Mesendoderm (in vitro differentiated cells): ENCODE data around the gene FHOD1.
A peak's percentile ranks its signal among the peaks of the same experiment; 100 is the strongest.

Experiments
- DNase-seq: peaks from one replicate; pipeline ENCODE4 v3.0.0; 2013
- H2AK5ac ChIP-seq: 2 replicates; pipeline ENCODE4 v1.6.1; 2013; ENCODE audit warnings: low read length, inconsistent platforms
- H2BK120ac ChIP-seq: 2 replicates; pipeline ENCODE4 v1.6.1; 2013; ENCODE audit warnings: low read depth, mild to moderate bottlenecking, low read length, moderate library complexity, mixed read lengths
- H2BK15ac ChIP-seq: replicated peaks from 2 replicates; pipeline ENCODE4 v1.6.1; 2013; ENCODE audit warnings: low read depth, mild to moderate bottlenecking, moderate library complexity
- H2BK5ac ChIP-seq: 2 replicates; pipeline ENCODE4 v1.6.1; 2013; ENCODE audit warnings: low read length, inconsistent platforms
- H3K18ac ChIP-seq: 2 replicates; pipeline ENCODE4 v1.6.1; 2013; ENCODE audit warnings: mild to moderate bottlenecking, low read length, mixed read lengths
- H3K23ac ChIP-seq: one replicate; pipeline ENCODE4 v1.6.1; 2013; ENCODE audit warnings: low read length
- H3K27ac ChIP-seq: 2 replicates; pipeline ENCODE4 v1.5.1; 2013; ENCODE audit warnings: low read depth, mild to moderate bottlenecking, inconsistent platforms, low read length, moderate library complexity
- H3K27me3 ChIP-seq: 2 replicates; pipeline ENCODE4 v1.6.1; 2013; ENCODE audit warnings: low read length, control low read depth, mild to moderate bottlenecking, inconsistent platforms; ENCODE audit not compliant: insufficient read depth, poor library complexity
- H3K36me3 ChIP-seq: 2 replicates; pipeline ENCODE4 v1.6.1; 2013; ENCODE audit warnings: low read length, inconsistent platforms; ENCODE audit not compliant: control insufficient read depth, insufficient read depth
- H3K4ac ChIP-seq: one replicate; pipeline ENCODE4 v1.6.1; 2013; ENCODE audit warnings: low read depth, mild to moderate bottlenecking, low read length, moderate library complexity
- H3K4me1 ChIP-seq: 2 replicates; pipeline ENCODE4 v1.6.1; 2013; ENCODE audit warnings: low read depth, low read length, inconsistent platforms; ENCODE audit not compliant: control insufficient read depth
- H3K4me2 ChIP-seq: 2 replicates; pipeline ENCODE4 v1.6.1; 2013; ENCODE audit warnings: low read length
- H3K4me3 ChIP-seq: 2 replicates; pipeline ENCODE4 v1.5.1; 2013; ENCODE audit warnings: mild to moderate bottlenecking, low read length
- H3K56ac ChIP-seq: one replicate; pipeline ENCODE4 v1.6.1; 2013; ENCODE audit warnings: low read length
- H3K79me1 ChIP-seq: 2 replicates; pipeline ENCODE4 v1.6.1; 2013; ENCODE audit warnings: low read length, inconsistent platforms
- H3K79me2 ChIP-seq: 2 replicates; pipeline ENCODE4 v1.6.1; 2013; ENCODE audit warnings: mild to moderate bottlenecking, low read length; ENCODE audit not compliant: control insufficient read depth, insufficient read depth
- H3K9ac ChIP-seq: 2 replicates; pipeline ENCODE4 v1.6.1; 2013; ENCODE audit warnings: low read length, inconsistent platforms
- H4K5ac ChIP-seq: one replicate; pipeline ENCODE4 v1.6.1; 2013; ENCODE audit warnings: low read length
- H4K8ac ChIP-seq: one replicate; pipeline ENCODE4 v1.6.1; 2013; ENCODE audit warnings: low read depth, mild to moderate bottlenecking, control low read depth, low read length, moderate library complexity
- WGBS: extraction: QIAGEN DNeasy Blood & Tissue Kit; methylation state at CpG from one replicate; pipeline ENCODE4 v1.1.7; 2013; ENCODE audit warnings: low lambda C conversion rate, missing lambda C conversion rate; ENCODE audit not compliant: insufficient coverage; ENCODE audit errors: extremely low coverage; 5-methylcytosine and 5-hydroxymethylcytosine counted together
- small RNA-seq: library from polyadenylated mRNA; stranded (forward); fragments of <200 nt; extraction: miRNeasy Mini kit (QIAGEN cat#:217004); gene quantifications from one replicate; pipeline ENCODE3, GENCODE V24; 2013; ENCODE audit not compliant: insufficient read depth

FHOD1 gene

DNA sequence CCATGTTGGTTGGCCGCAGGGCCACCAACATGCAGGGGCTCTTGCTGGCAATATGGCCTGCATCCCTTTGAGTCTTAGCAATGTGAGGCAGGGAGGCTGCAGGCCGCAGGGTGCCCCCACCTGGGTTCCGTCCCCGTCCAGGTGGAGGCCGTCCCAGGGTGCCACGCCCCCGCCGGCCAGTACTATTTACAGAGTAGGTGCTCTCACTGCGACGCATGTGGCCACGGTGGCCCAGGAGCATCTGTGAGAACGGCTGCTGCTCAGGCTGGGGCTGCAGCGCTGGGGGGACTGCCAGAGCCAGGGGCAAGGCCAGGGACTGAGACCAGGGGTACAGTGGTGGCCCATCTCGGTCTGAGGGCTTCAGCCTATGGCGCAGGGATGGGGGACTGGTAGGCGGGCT lies 67.1 kb downstream of the FHOD1 start:
- no peak overlapping the region for H3K9ac ChIP-seq
- no peak overlapping the region for H3K23ac ChIP-seq
- peaks cover 3% of the 10 kb centered on the region for H3K4me1 ChIP-seq
- H3K56ac ChIP-seq, result no peak overlapping the region
- no peak overlapping the region for H2BK15ac ChIP-seq
- H4K8ac ChIP-seq, result no peak overlapping the region
- H3K36me3 ChIP-seq, result no peaks in the 10 kb centered on the region
- no peak overlapping the region for H2BK5ac ChIP-seq
- no peak for DNase-seq
- no peak overlapping the region for H3K4me2 ChIP-seq
- H3K27ac ChIP-seq, result no peak overlapping the region
- peaks cover under 1% of the 10 kb centered on the region for H3K27me3 ChIP-seq
- no CpG with 5 or more reads among the region's 16 CpGs for WGBS
- H3K4ac ChIP-seq, result no peak overlapping the region
- H3K79me2 ChIP-seq, result no peaks in the 10 kb centered on the region
- H2BK120ac ChIP-seq, result no peak overlapping the region
- no peak overlapping the region for H3K18ac ChIP-seq
- no peak overlapping the region for H3K4me3 ChIP-seq
- no peak overlapping the region for H4K5ac ChIP-seq
- no peak overlapping the region for H2AK5ac ChIP-seq
- H3K79me1 ChIP-seq, result peaks cover 4% of the 10 kb centered on the region

DNA sequence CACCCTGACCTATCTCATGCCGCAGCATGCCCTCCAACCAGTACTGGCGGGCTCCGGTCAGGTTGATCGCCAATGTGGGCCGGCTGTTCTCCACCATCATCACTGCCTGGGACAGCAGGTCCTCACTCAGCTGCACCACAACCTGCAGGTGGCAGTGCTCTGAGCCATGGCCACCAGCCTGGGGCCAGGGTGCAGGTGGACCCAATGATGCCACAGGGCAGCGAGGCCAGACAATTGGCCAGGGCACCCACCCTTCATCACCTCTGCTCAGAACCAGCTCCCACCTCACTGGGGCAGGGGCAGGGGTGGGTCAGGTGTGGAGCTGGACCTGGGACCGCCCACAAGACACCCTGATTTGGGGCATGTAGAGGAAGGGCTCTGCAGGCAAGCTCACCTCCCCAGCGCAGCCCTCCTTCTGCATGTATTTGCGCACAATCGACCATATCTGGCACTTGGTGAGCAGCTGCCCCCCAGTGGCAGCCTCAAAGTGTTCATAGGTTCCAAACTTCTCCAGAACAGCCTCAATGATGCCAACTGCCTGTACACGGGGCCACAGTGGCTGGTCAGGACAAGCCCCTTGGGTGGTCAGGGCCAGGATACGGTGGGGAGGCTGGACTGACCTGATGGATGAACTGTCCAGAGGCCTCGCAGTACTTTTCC lies 67.7 kb downstream of the FHOD1 start:
- no peak overlapping the region for H4K5ac ChIP-seq
- no peak overlapping the region for H3K27ac ChIP-seq
- H3K4me2 ChIP-seq, result no peak overlapping the region
- no peak overlapping the region for H3K4me3 ChIP-seq
- no peak overlapping the region for H3K9ac ChIP-seq
- DNase-seq, result peak; percentile 29
- H2BK15ac ChIP-seq, result no peak overlapping the region
- H3K4ac ChIP-seq, result no peak overlapping the region
- no peak overlapping the region for H3K18ac ChIP-seq
- no peaks in the 10 kb centered on the region for H3K79me2 ChIP-seq
- H3K23ac ChIP-seq, result no peak overlapping the region
- no CpG with 5 or more reads among the region's 13 CpGs for WGBS
- no peak overlapping the region for H3K56ac ChIP-seq
- H3K79me1 ChIP-seq, result peaks cover 4% of the 10 kb centered on the region
- no peaks in the 10 kb centered on the region for H3K36me3 ChIP-seq
- H3K27me3 ChIP-seq, result peaks cover 6% of the 10 kb centered on the region
- H4K8ac ChIP-seq, result no peak overlapping the region
- H3K4me1 ChIP-seq, result peaks cover 3% of the 10 kb centered on the region
- H2BK5ac ChIP-seq, result no peak overlapping the region
- no peak overlapping the region for H2BK120ac ChIP-seq
- H2AK5ac ChIP-seq, result no peak overlapping the region

Small RNA genes lying within 50 kb of the gene (small RNA-seq; reads per million reads assigned to genes)
- 6.6 reads per million, percentile 78 among the genes with 10 or more reads in this experiment for gene MIR328
